Smooth muscle cell (in vitro differentiated cells): Measurements from ENCODE around the gene CDC23. TPM values are rescaled to one million over a fixed set of nuclear protein-coding genes. Genes with fewer than 3 reads are reported as not detected.
A peak's percentile ranks its signal among the peaks of the same experiment; 100 is the strongest.

ENCODE experiments used
- DNase-seq: peaks from one replicate; lab custom pipeline; 2025; ENCODE audit not compliant: unreplicated experiment; lab: John Stamatoyannopoulos, UW
- H2AFZ ChIP-seq: fragments of 200-600 bp; sonication (generic); 2 replicates; pipeline ENCODE4 v1.6.0; 2016; ENCODE audit warnings: antibody characterized with exemption, low read depth, mild to moderate bottlenecking
- H3F3A ChIP-seq: fragments of 200-600 bp; sonication (generic); 2 replicates; pipeline ENCODE4 v1.6.0; 2017; ENCODE audit warnings: antibody characterized with exemption, low read depth
- H3K27ac ChIP-seq: fragments of 200-600 bp; sonication (generic); 2 replicates; pipeline ENCODE4 v1.5.1; 2016; ENCODE audit warnings: low read depth, mild to moderate bottlenecking
- H3K27me3 ChIP-seq: fragments of 200-600 bp; sonication (generic); 2 replicates; pipeline ENCODE4 v1.6.1; 2016; ENCODE audit warnings: low read depth, mild to moderate bottlenecking
- H3K36me3 ChIP-seq: fragments of 200-600 bp; sonication (generic); 2 replicates; pipeline ENCODE4 v1.5.1; 2016; ENCODE audit warnings: low read depth
- H3K4me1 ChIP-seq: fragments of 200-600 bp; sonication (generic); 2 replicates; pipeline ENCODE4 v1.5.1; 2016; ENCODE audit warnings: low read depth
- H3K4me2 ChIP-seq: fragments of 200-600 bp; sonication (generic); 2 replicates; pipeline ENCODE4 v1.6.0; 2016; ENCODE audit warnings: mild to moderate bottlenecking
- H3K4me3 ChIP-seq: fragments of 200-600 bp; sonication (generic); 2 replicates; pipeline ENCODE4 v1.5.1; 2016; ENCODE audit warnings: mild to moderate bottlenecking
- H3K79me2 ChIP-seq: fragments of 200-600 bp; sonication (generic); 2 replicates; pipeline ENCODE4 v1.6.0; 2016; ENCODE audit warnings: low read depth, mild to moderate bottlenecking
- H3K9ac ChIP-seq: fragments of 200-600 bp; sonication (generic); 2 replicates; pipeline ENCODE4 v1.6.0; 2016; ENCODE audit warnings: low read depth
- H3K9me3 ChIP-seq: fragments of 200-600 bp; sonication (generic); replicated peaks from 2 replicates; pipeline ENCODE4 v1.5.1; 2016; ENCODE audit warnings: low read depth
- H4K20me1 ChIP-seq: fragments of 200-600 bp; sonication (generic); 2 replicates; pipeline ENCODE4 v1.6.0; 2016; ENCODE audit warnings: low read depth
- WGBS: methylation state at CpG from one replicate; pipeline ENCODE4 v1.1.7; 2016; ENCODE audit warnings: low lambda C conversion rate; 5-methylcytosine and 5-hydroxymethylcytosine counted together
- polyA plus RNA-seq: library from polyadenylated mRNA; unstranded; fragments of >200 nt; fragmentation: Nextera tagmentation; extraction: Ambion mirVana; gene quantifications from 2 replicates; pipeline ENCODE4 v1.2.1, GENCODE V29; 2016
- total RNA-seq: library from RNA; depleted of rRNA; stranded (reverse); fragments of >200 nt; gene quantifications from 2 replicates; pipeline ENCODE4 v1.2.3, GENCODE V29; 2014
- TF ChIP-seq, protein P1 (sequence below): fragments of 200-600 bp; sonication (generic); IDR thresholded peaks from 2 replicates; pipeline ENCODE4 v1.5.1; 2017; ENCODE audit warnings: borderline replicate concordance, mild to moderate bottlenecking, antibody characterized with exemption; ENCODE audit not compliant: insufficient read depth, poor library complexity, severe bottlenecking

The CDC23 gene
- total and polyA plus RNA-seq, 2 experiments from 2014 or later, result 37.2 to 39.5 TPM

- Histone ChIP-seq H2AFZ (no peak overlapping the region), H3K9me3 (no peaks in the 10 kb centered on the region), H3K4me3 (no peak overlapping the region), H3K79me2 (no peaks in the 10 kb centered on the region), H3K36me3 (no peaks in the 10 kb centered on the region), H3K27ac (no peak overlapping the region), H3K4me2 (no peak overlapping the region), H4K20me1 (no peaks in the 10 kb centered on the region), H3K4me1 (peaks cover 3% of the 10 kb centered on the region), H3K9ac (no peak overlapping the region), H3K27me3 (no peaks in the 10 kb centered on the region), H3F3A (no peaks in the 10 kb centered on the region)
- TF ChIP-seq, protein P1, sequence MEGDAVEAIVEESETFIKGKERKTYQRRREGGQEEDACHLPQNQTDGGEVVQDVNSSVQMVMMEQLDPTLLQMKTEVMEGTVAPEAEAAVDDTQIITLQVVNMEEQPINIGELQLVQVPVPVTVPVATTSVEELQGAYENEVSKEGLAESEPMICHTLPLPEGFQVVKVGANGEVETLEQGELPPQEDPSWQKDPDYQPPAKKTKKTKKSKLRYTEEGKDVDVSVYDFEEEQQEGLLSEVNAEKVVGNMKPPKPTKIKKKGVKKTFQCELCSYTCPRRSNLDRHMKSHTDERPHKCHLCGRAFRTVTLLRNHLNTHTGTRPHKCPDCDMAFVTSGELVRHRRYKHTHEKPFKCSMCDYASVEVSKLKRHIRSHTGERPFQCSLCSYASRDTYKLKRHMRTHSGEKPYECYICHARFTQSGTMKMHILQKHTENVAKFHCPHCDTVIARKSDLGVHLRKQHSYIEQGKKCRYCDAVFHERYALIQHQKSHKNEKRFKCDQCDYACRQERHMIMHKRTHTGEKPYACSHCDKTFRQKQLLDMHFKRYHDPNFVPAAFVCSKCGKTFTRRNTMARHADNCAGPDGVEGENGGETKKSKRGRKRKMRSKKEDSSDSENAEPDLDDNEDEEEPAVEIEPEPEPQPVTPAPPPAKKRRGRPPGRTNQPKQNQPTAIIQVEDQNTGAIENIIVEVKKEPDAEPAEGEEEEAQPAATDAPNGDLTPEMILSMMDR, result no peak
- DNase-seq, result no peak
- 70% methylated on average over 4 of the region's 4 CpGs for WGBS
Observed at GRCh38 chr5:138140268-138140667, 72.9 kb downstream of the CDC23 start.

DNA sequence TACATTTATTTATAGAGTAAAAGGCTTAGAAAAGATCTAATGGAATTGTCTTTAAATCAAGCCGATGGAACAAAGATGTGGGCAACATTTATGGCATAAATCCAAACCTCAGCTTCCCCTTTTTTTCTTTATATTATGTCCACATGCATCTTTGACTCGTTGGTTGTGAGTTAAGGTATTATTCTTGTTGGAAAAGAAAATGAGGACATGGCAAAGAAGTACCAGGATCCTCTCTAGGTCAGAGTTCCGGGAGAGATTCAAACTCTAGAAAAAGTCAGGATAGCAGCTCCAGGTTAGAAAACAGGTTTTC lies 73.4 kb downstream of the CDC23 start:
- WGBS, result 70% methylated on average over 3 of the region's 3 CpGs
- no peak overlapping the region for H3K9ac ChIP-seq
- H3K27me3 ChIP-seq, result no peaks in the 10 kb centered on the region
- peak overlapping the region; percentile 83 for H3K4me2 ChIP-seq
- H4K20me1 ChIP-seq, result no peaks in the 10 kb centered on the region
- TF ChIP-seq, protein P1, result no peak
- peak overlapping the region; percentile 62 for H3K4me3 ChIP-seq
- H3F3A ChIP-seq, result no peaks in the 10 kb centered on the region
- H2AFZ ChIP-seq, result peak overlapping the region; percentile 70
- no peaks in the 10 kb centered on the region for H3K79me2 ChIP-seq
- DNase-seq, result no peak
- H3K9me3 ChIP-seq, result no peaks in the 10 kb centered on the region
- no peak overlapping the region for H3K27ac ChIP-seq
- H3K4me1 ChIP-seq, result peaks cover 3% of the 10 kb centered on the region
- no peaks in the 10 kb centered on the region for H3K36me3 ChIP-seq

DNA sequence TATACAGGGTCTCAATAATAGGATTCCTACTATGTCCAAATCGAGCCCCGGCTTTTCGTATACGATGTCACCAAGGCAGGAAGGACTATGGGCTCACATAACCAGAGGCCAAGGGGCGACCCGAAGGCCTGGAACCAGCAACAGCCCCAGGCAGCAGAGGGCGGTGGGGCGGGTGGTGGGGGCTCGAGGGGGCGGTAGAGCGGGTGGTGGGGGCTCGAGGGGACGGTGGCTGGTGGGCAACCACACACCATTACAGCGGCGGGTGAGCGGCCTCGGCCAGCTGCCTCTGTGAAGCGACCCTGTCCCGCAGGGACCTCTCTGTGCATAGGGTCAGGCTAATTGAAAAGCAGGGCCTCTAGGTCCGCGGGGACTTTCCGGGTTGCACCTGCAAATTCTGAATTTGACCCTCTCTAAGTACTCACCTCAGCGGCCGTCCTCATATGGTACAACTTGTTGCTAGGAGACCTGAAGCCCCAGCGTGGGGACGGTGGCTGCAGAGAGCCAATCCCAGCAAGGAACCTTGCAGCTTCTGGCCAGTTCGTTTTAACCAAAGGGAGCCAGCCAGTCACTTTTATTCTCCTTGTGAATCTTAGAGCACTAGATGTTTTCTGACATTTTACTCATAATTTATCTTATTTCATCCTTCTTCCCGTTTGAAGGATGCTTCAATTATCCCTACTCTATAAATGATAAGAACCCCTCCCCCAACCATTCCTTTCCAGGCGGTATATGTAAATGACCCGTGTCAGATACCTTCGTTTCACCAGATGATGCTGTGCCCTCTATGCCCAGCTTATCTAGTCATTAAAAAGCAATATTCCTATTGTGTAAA lies 74.0 kb downstream of the CDC23 start, which contains the start of gene NME5:
Gene NME5 (minus strand): TSS at position 480 of the 832 bp plus-strand sequence. CDS start 648 bp downstream, outside the sequence.
- TF ChIP-seq, protein P1, result no peak
- no peaks in the 10 kb centered on the region for H4K20me1 ChIP-seq

More for the DNA sequence above, 74.0 kb downstream of the CDC23 start, which contains the start of gene NME5:
- Histone ChIP-seq H3K27me3 (no peaks in the 10 kb centered on the region), H3K36me3 (no peaks in the 10 kb centered on the region), H3K4me1 (peaks cover 3% of the 10 kb centered on the region), H3K9ac (peak within 1 kb of the TSS; percentile 21), H2AFZ (peak within 1 kb of the TSS; percentile 70), H3K27ac (no peak within 1 kb of the TSS), H3F3A (no peaks in the 10 kb centered on the region), H3K9me3 (no peaks in the 10 kb centered on the region), H3K4me3 (peak within 1 kb of the TSS; percentile 62), H3K79me2 (no peaks in the 10 kb centered on the region), H3K4me2 (peak within 1 kb of the TSS; percentile 83)
- WGBS, result 11% methylated on average over 25 of the region's 31 CpGs
- DNase-seq, result no peak

Other genes with a start within 250 kb of the CDC23 start
- gene FAM13B, start 180.2 kb downstream of the CDC23 start, total RNA-seq, result 15.1 and 22.9 TPM in 2 replicates
- 3.8 and 10.9 TPM in 2 replicates for gene FAM13B, start 180.2 kb downstream of the CDC23 start, polyA plus RNA-seq
- not detected in 2 replicates for gene WNT8A, start 129.3 kb downstream of the CDC23 start, total RNA-seq
- not detected in 2 replicates for gene WNT8A, start 129.3 kb downstream of the CDC23 start, polyA plus RNA-seq
- 0.67 and 2.7 TPM in 2 replicates for gene NME5, start 73.9 kb downstream of the CDC23 start, total RNA-seq
- gene NME5, start 73.9 kb downstream of the CDC23 start, polyA plus RNA-seq, result 1.2 and 2.1 TPM in 2 replicates
- gene BRD8, start 34.7 kb downstream of the CDC23 start, total RNA-seq, result 24.2 and 25.1 TPM in 2 replicates
- 34.3 and 41.2 TPM in 2 replicates for gene BRD8, start 34.7 kb downstream of the CDC23 start, polyA plus RNA-seq
- gene KIF20A, start 34.2 kb downstream of the CDC23 start, total RNA-seq, result 8.8 and 10.7 TPM in 2 replicates
- gene KIF20A, start 34.2 kb downstream of the CDC23 start, polyA plus RNA-seq, result 7.8 and 9.4 TPM in 2 replicates
- gene GFRA3, start 61.3 kb upstream of the CDC23 start, total RNA-seq, result 0.36 TPM in 1 of 2 replicates, not detected in the other
- gene GFRA3, start 61.3 kb upstream of the CDC23 start, polyA plus RNA-seq, result 0.09 and 2.7 TPM in 2 replicates
- gene CDC25C, start 118.5 kb upstream of the CDC23 start, total RNA-seq, result 2.6 and 4.3 TPM in 2 replicates
- gene CDC25C, start 118.5 kb upstream of the CDC23 start, polyA plus RNA-seq, result 1.7 and 3.0 TPM in 2 replicates
- 34.8 and 48.1 TPM in 2 replicates for gene FAM53C, start 124.9 kb upstream of the CDC23 start, total RNA-seq
- gene FAM53C, start 124.9 kb upstream of the CDC23 start, polyA plus RNA-seq, result 44.5 and 45.1 TPM in 2 replicates
- 43.1 and 54.3 TPM in 2 replicates for gene KDM3B, start 139.4 kb upstream of the CDC23 start, total RNA-seq
- 16.5 and 17.9 TPM in 2 replicates for gene KDM3B, start 139.4 kb upstream of the CDC23 start, polyA plus RNA-seq
- gene REEP2, start 225.7 kb upstream of the CDC23 start, total RNA-seq, result 4.0 and 4.3 TPM in 2 replicates
- gene REEP2, start 225.7 kb upstream of the CDC23 start, polyA plus RNA-seq, result 5.4 and 7.7 TPM in 2 replicates